ENCODE measurements around the gene RFTN1.

Gene RFTN1

GRCh38 chr3:16486201-16486600 lies 27.3 kb downstream of the RFTN1 start:
- DNase-seq (ENCODE audit: low read depth) = no peak

- no peak for DNase-seq (ENCODE audit: low read depth)
Measured at GRCh38 chr3:16485395-16485992, 28.0 kb downstream of the RFTN1 start.

GRCh38 chr3:16484984-16485383 lies 28.5 kb downstream of the RFTN1 start:
- no peak for DNase-seq (ENCODE audit: low read depth)

GRCh38 chr3:16484216-16484615 lies 29.3 kb downstream of the RFTN1 start:
- DNase-seq (ENCODE audit: low read depth) = no peak

- no peak for DNase-seq (ENCODE audit: low read depth)
Measured at GRCh38 chr3:16482770-16483531, 30.5 kb downstream of the RFTN1 start.

GRCh38 chr3:16482194-16482769 lies 31.2 kb downstream of the RFTN1 start:
- DNase-seq (ENCODE audit: low read depth) = no peak

GRCh38 chr3:16481546-16481897 lies 32.0 kb downstream of the RFTN1 start:
- no peak for DNase-seq (ENCODE audit: low read depth)

GRCh38 chr3:16480861-16481545 lies 32.5 kb downstream of the RFTN1 start:
- no peak for DNase-seq (ENCODE audit: low read depth)

GRCh38 chr3:16478516-16478915 lies 35.0 kb downstream of the RFTN1 start:
- DNase-seq (ENCODE audit: low read depth) = no peak

GRCh38 chr3:16477521-16477920 lies 36.0 kb downstream of the RFTN1 start:
- DNase-seq (ENCODE audit: low read depth) = no peak

GRCh38 chr3:16477056-16477455 lies 36.4 kb downstream of the RFTN1 start:
- no peak for DNase-seq (ENCODE audit: low read depth)

GRCh38 chr3:16476636-16477035 lies 36.9 kb downstream of the RFTN1 start:
- DNase-seq (ENCODE audit: low read depth) = no peak

- no peak for DNase-seq (ENCODE audit: low read depth)
Measured at GRCh38 chr3:16475766-16476165, 37.7 kb downstream of the RFTN1 start.

- no peak for DNase-seq (ENCODE audit: low read depth)
Measured at GRCh38 chr3:16474920-16475319, 38.6 kb downstream of the RFTN1 start.

- no peak for DNase-seq (ENCODE audit: low read depth)
Measured at GRCh38 chr3:16474216-16474615, 39.3 kb downstream of the RFTN1 start.

GRCh38 chr3:16472593-16472992 lies 40.9 kb downstream of the RFTN1 start:
- DNase-seq (ENCODE audit: low read depth) = no peak

- no peak for DNase-seq (ENCODE audit: low read depth)
Measured at GRCh38 chr3:16471897-16472296, 41.6 kb downstream of the RFTN1 start.

GRCh38 chr3:16470590-16470989 lies 42.9 kb downstream of the RFTN1 start:
- DNase-seq (ENCODE audit: low read depth) = no peak

- DNase-seq (ENCODE audit: low read depth) = no peak
Measured at GRCh38 chr3:16468336-16469098, 45.0 kb downstream of the RFTN1 start.

- no peak for DNase-seq (ENCODE audit: low read depth)
Measured at GRCh38 chr3:16468002-16468335, 45.5 kb downstream of the RFTN1 start.

GRCh38 chr3:16467393-16467792 lies 46.1 kb downstream of the RFTN1 start:
- DNase-seq (ENCODE audit: low read depth) = peak; percentile 25

GRCh38 chr3:16466822-16467221 lies 46.7 kb downstream of the RFTN1 start:
- no peak for DNase-seq (ENCODE audit: low read depth)

Data from stimulated activated CD4-positive, alpha-beta T cell treated with anti-CD3 and anti-CD28 coated beads, Interleukin-2, amount 100 ng/mL, for 4 hours (primary cell).